ENCODE results near the gene WNT2.

DNA sequence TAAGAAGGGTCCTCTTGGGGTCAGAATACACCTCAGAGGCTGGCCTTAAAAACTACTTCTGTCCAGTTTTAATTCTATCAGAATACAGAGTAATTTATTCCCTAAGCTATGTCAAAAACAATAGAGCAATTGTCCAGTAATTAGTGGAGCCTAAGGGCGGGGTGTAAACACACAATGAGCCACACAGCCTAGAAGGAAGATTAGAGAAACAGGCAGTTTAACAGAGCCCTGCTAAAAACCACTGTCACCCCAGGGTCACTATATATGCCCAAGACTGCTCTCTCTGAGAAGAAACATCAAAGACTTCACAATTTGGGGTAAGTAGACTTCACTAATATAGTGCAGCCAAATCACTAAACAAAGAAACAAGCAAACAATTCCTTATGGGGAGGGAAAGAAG, 27.2 kb upstream of the WNT2 start:
- TF ChIP-seq, protein P1, sequence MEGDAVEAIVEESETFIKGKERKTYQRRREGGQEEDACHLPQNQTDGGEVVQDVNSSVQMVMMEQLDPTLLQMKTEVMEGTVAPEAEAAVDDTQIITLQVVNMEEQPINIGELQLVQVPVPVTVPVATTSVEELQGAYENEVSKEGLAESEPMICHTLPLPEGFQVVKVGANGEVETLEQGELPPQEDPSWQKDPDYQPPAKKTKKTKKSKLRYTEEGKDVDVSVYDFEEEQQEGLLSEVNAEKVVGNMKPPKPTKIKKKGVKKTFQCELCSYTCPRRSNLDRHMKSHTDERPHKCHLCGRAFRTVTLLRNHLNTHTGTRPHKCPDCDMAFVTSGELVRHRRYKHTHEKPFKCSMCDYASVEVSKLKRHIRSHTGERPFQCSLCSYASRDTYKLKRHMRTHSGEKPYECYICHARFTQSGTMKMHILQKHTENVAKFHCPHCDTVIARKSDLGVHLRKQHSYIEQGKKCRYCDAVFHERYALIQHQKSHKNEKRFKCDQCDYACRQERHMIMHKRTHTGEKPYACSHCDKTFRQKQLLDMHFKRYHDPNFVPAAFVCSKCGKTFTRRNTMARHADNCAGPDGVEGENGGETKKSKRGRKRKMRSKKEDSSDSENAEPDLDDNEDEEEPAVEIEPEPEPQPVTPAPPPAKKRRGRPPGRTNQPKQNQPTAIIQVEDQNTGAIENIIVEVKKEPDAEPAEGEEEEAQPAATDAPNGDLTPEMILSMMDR (IDR thresholded peaks at IDR 0.05; ENCODE audit: insufficient read depth, low read length, poor library complexity, severe bottlenecking): no peak
- TF ChIP-seq EZH2phosphoT487 (conservative IDR thresholded peaks at IDR 0.05; ENCODE audit: low read length): no peak
